WI38 (cell line): Measurements from ENCODE around the gene PROK2.

Source experiments
- H3K4me3 ChIP-seq: 2 replicates; pipeline ENCODE4 v1.5.1; 2011; ENCODE audit warnings: low read depth, mild to moderate bottlenecking, control low read depth, low read length
- CTCF ChIP-seq: IDR thresholded peaks from 2 replicates; pipeline ENCODE4 v1.5.1; 2012; ENCODE audit warnings: low read depth, mild to moderate bottlenecking, control low read depth, low read length

PROK2 gene

GRCh38 chr3:71787851-71788405, 3.0 kb upstream of the PROK2 start:
- no peak overlapping the region for H3K4me3 ChIP-seq
- no peak for TF ChIP-seq CTCF

GRCh38 chr3:71786551-71786950, 1.6 kb upstream of the PROK2 start:
- TF ChIP-seq CTCF = no peak
- H3K4me3 ChIP-seq = no peak overlapping the region

- TF ChIP-seq CTCF = no peak
- no peak overlapping the region for H3K4me3 ChIP-seq
These were observed 1.2 kb upstream of the PROK2 start for GRCh38 chr3:71786217-71786549.

- H3K4me3 ChIP-seq = no peak overlapping the region
- no peak for TF ChIP-seq CTCF
These were observed 726 bp upstream of the PROK2 start for GRCh38 chr3:71785532-71786216.

GRCh38 chr3:71784201-71784913, 591 bp downstream of the PROK2 start:
- no peak overlapping the region for H3K4me3 ChIP-seq
- no peak for TF ChIP-seq CTCF

GRCh38 chr3:71783152-71783551, 1.8 kb downstream of the PROK2 start:
- H3K4me3 ChIP-seq = no peak overlapping the region
- no peak for TF ChIP-seq CTCF

- no peak overlapping the region for H3K4me3 ChIP-seq
- TF ChIP-seq CTCF = no peak
These were observed 4.5 kb downstream of the PROK2 start for GRCh38 chr3:71780430-71780829.
